ENCODE results near the gene TNFRSF18. TPM values are rescaled to one million over a fixed set of nuclear protein-coding genes. Genes with fewer than 3 reads are reported as not detected.

TNFRSF18 gene
- total RNA-seq, 4 donors from 2014 or later: 24.4 to 62.1 (median 33.5) TPM

GRCh38 chr1:1181129-1181937 lies 25.1 kb downstream of the TNFRSF18 start:
- H3K4me3 ChIP-seq: no peak overlapping the region
- peaks cover 53% of the 10 kb centered on the region for H3K27me3 ChIP-seq
- no peaks in the 10 kb centered on the region for H3K9me3 ChIP-seq
- H3K36me3 ChIP-seq: no peaks in the 10 kb centered on the region
- TF ChIP-seq POLR2A (IDR thresholded peaks at IDR 0.05): no peak
- TF ChIP-seq CTCF (IDR thresholded peaks at IDR 0.05): no peak
- TF ChIP-seq POLR2AphosphoS5 (IDR thresholded peaks at IDR 0.05): no peak
- TF ChIP-seq EP300 (IDR thresholded peaks at IDR 0.05): no peak
- H3K4me1 ChIP-seq: no peaks in the 10 kb centered on the region
- no peak overlapping the region for H3K27ac ChIP-seq
- peak in 1 of 2 donors; percentile 50 for DNase-seq (ENCODE audit: low spot score in 2 of 2)
- WGBS: 90% methylated on average over 25 of the region's 26 CpGs

GRCh38 chr1:1179983-1180861 lies 26.2 kb downstream of the TNFRSF18 start:
- TF ChIP-seq CTCF (IDR thresholded peaks at IDR 0.05): no peak
- no peak for TF ChIP-seq POLR2A (IDR thresholded peaks at IDR 0.05)
- TF ChIP-seq POLR2AphosphoS5 (IDR thresholded peaks at IDR 0.05): no peak
- TF ChIP-seq EP300 (IDR thresholded peaks at IDR 0.05): no peak
- Histone ChIP-seq H3K27me3 (peaks cover 64% of the 10 kb centered on the region), H3K4me1 (no peaks in the 10 kb centered on the region), H3K36me3 (no peaks in the 10 kb centered on the region), H3K27ac (no peak overlapping the region), H3K4me3 (no peak overlapping the region), H3K9me3 (no peaks in the 10 kb centered on the region)
- DNase-seq (ENCODE audit: low spot score in 2 of 2): peak in 1 of 2 donors; percentile 59
- 67% methylated on average over 3 of the region's 51 CpGs for WGBS

GRCh38 chr1:1179346-1179982 lies 26.9 kb downstream of the TNFRSF18 start:
- peaks cover 65% of the 10 kb centered on the region for H3K27me3 ChIP-seq
- no peak overlapping the region for H3K27ac ChIP-seq
- H3K36me3 ChIP-seq: no peaks in the 10 kb centered on the region
- WGBS: no CpG with 5 or more reads among the region's 25 CpGs
- H3K9me3 ChIP-seq: no peaks in the 10 kb centered on the region
- TF ChIP-seq EP300 (IDR thresholded peaks at IDR 0.05) (no peak), POLR2A (IDR thresholded peaks at IDR 0.05) (no peak)
- no peak overlapping the region for H3K4me3 ChIP-seq
- H3K4me1 ChIP-seq: no peaks in the 10 kb centered on the region
- no peak for DNase-seq (ENCODE audit: low spot score in 2 of 2)

- no peaks in the 10 kb centered on the region for H3K4me1 ChIP-seq
- no peaks in the 10 kb centered on the region for H3K9me3 ChIP-seq
- H3K4me3 ChIP-seq: no peak overlapping the region
- no peak overlapping the region for H3K27ac ChIP-seq
- H3K36me3 ChIP-seq: no peaks in the 10 kb centered on the region
- DNase-seq (ENCODE audit: low spot score in 2 of 2): peak in 1 of 2 donors; percentile 62
- no CpG with 5 or more reads among the region's 32 CpGs for WGBS
- peaks cover 68% of the 10 kb centered on the region for H3K27me3 ChIP-seq
- TF ChIP-seq POLR2A (IDR thresholded peaks at IDR 0.05) (no peak), CTCF (IDR thresholded peaks at IDR 0.05) (no peak)
Observed at GRCh38 chr1:1178794-1179331, 27.5 kb downstream of the TNFRSF18 start.

GRCh38 chr1:1177452-1178206 lies 28.8 kb downstream of the TNFRSF18 start:
- WGBS: 85% methylated on average over 19 of the region's 21 CpGs
- Histone ChIP-seq H3K36me3 (no peaks in the 10 kb centered on the region), H3K27ac (no peak overlapping the region), H3K27me3 (peaks cover 78% of the 10 kb centered on the region), H3K4me3 (no peak overlapping the region), H3K4me1 (no peaks in the 10 kb centered on the region), H3K9me3 (no peaks in the 10 kb centered on the region)
- TF ChIP-seq POLR2AphosphoS5 (IDR thresholded peaks at IDR 0.05) (no peak), CTCF (IDR thresholded peaks at IDR 0.05) (no peak), EP300 (IDR thresholded peaks at IDR 0.05) (no peak), POLR2A (IDR thresholded peaks at IDR 0.05) (no peak)
- peak in 1 of 2 donors; percentile 55 for DNase-seq (ENCODE audit: low spot score in 2 of 2)
